Measurements from ENCODE around the gene UCN. TPM values are rescaled to one million over a fixed set of nuclear protein-coding genes. Genes with fewer than 3 reads are reported as not detected.
"Not testable (repeated sequence)": the region's sequence is repeated elsewhere in the genome, so short reads cannot be mapped to it uniquely, and the experiment has no call there.

The UCN gene
- total RNA-seq, 5 donors from 2014 or later (not counting 1 experiment from before 2014, with no cell fraction given): 1.8 to 7.8 (median 4.2) TPM

- ChIA-PET CTCF (interaction anchor here in 1 of 2 donors (0.7 kb wide), 1 partner anchor 12 kb away, joined by 4 read pairs; no protein-coding TSS in a partner anchor), POLR2A (interaction anchor here (0.6 to 0.7 kb wide), 3 partner anchors 19 to 1448 kb away, joined by 4 to 5 read pairs (median 4); no protein-coding TSS in a partner anchor)
- H3K27ac ChIP-seq (ENCODE audit: low read length); H3K9me3 Mint-ChIP-seq; H3K27ac Mint-ChIP-seq; H3K36me3 Mint-ChIP-seq; H3K9me3 ChIP-seq; ATAC-seq (replicated peaks in 1 of 4); H3K27me3 ChIP-seq (replicated peaks in 1 of 2; ENCODE audit: control insufficient read depth in 2 of 2, extremely low read depth in 1 of 2, insufficient read depth in 2 of 2, low read length in 1 of 2); DNase-seq; H3K4me3 ChIP-seq (ENCODE audit: control insufficient read depth in 1 of 2, extremely low read depth in 1 of 2, low read length in 1 of 2); H3K36me3 ChIP-seq (ENCODE audit: control insufficient read depth in 2 of 2, extremely low read depth in 1 of 2, insufficient read depth in 1 of 2, low read length in 1 of 2); H3K27me3 Mint-ChIP-seq: not testable (repeated sequence)
- peaks cover 9 to 51% of the 10 kb centered on the region in 2 experiments for H3K4me1 ChIP-seq (ENCODE audit: control insufficient read depth in 1 of 2, extremely low read depth in 1 of 2, insufficient read depth in 2 of 2, low read length in 2 of 2)
- H3K4me1 Mint-ChIP-seq: peaks cover 68 to 73% (median 68%) of the 10 kb centered on the region in 3 donors
- H3K4me3 Mint-ChIP-seq: peak overlapping the region in 1 of 3 donors; percentile 56
- WGBS (ENCODE audit: insufficient coverage): 100% methylated on average over 1 of the region's 5 CpGs
These were observed 45.1 kb upstream of the UCN start for GRCh38 chr2:27353386-27353761.

- peaks cover 10% of the 10 kb centered on the region for H3K36me3 Mint-ChIP-seq
- ChIA-PET CTCF (interaction anchor here in 1 of 2 donors (0.7 to 0.8 kb wide), 2 partner anchors 9 to 12 kb away, joined by 4 to 5 read pairs; no protein-coding TSS in a partner anchor), POLR2A (interaction anchor here in 1 of 2 donors (1.0 kb wide), 1 partner anchor 18 kb away, joined by 3 read pairs; the partner anchor contains the start of genes EIF2B4 and SNX17)
- H3K9me3 Mint-ChIP-seq: no peaks in the 10 kb centered on the region
- ATAC-seq (replicated peaks in 1 of 4) (peak in 1 of 4 experiments; percentile 22), DNase-seq (peak in 3 of 35 experiments; percentile 2 to 37 (median 17))
- Histone ChIP-seq H3K27ac (ENCODE audit: low read length) (no peak overlapping the region), H3K27me3 (replicated peaks in 1 of 2; ENCODE audit: control insufficient read depth in 2 of 2, extremely low read depth in 1 of 2, insufficient read depth in 2 of 2, low read length in 1 of 2) (no peaks in the 10 kb centered on the region), H3K36me3 (ENCODE audit: control insufficient read depth in 2 of 2, extremely low read depth in 1 of 2, insufficient read depth in 1 of 2, low read length in 1 of 2) (no peaks in the 10 kb centered on the region), H3K4me1 (ENCODE audit: control insufficient read depth in 1 of 2, extremely low read depth in 1 of 2, insufficient read depth in 2 of 2, low read length in 2 of 2) (peaks cover 7 to 40% of the 10 kb centered on the region in 2 experiments), H3K9me3 (no peaks in the 10 kb centered on the region), H3K4me3 (ENCODE audit: control insufficient read depth in 1 of 2, extremely low read depth in 1 of 2, low read length in 1 of 2) (no peak overlapping the region)
- H3K27me3 Mint-ChIP-seq: no peaks in the 10 kb centered on the region
- H3K27ac Mint-ChIP-seq: peak overlapping the region; percentile 65 to 71
- peak overlapping the region in 2 of 3 donors; percentile 5 to 29 for H3K4me3 Mint-ChIP-seq
- 36% methylated on average over 4 of the region's 6 CpGs for WGBS (ENCODE audit: insufficient coverage)
- peaks cover 66 to 73% (median 70%) of the 10 kb centered on the region in 3 donors for H3K4me1 Mint-ChIP-seq
These were observed 43.8 kb upstream of the UCN start for GRCh38 chr2:27351802-27352598.

DNA sequence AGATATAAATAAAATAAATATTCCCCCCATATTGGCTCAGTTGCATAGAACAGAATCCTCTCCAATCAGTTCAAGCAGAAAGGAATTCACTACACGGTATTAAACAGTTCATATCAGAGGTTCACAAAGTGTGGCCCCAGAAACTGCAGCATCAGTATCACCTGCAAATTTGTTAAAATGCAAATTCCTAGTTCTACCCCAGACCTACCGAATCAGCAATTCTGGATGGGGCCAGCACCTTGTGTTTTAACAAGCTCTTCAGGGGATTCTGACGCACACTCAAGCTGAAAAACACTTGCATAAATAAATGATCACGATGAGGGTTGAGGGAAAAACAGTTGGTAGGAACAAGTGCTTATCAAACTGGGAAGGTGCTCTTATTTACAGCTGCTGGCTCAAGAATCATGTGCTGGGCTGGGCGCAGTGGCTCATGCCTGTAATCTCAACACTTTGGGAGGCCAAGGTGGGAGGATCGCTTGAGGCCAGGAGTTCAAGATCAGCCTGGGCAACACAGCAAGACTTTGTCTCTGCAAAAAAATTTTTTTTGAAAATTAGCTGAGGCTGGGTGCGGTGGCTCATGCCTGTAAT, 42.0 kb upstream of the UCN start:
- Mint-ChIP-seq H3K4me1 (peaks cover 59 to 62% (median 60%) of the 10 kb centered on the region in 3 donors), H3K36me3 (peaks cover 10% of the 10 kb centered on the region), H3K27me3 (no peaks in the 10 kb centered on the region), H3K27ac (no peak overlapping the region), H3K9me3 (no peaks in the 10 kb centered on the region), H3K4me3 (no peak overlapping the region)
- CTCF ChIA-PET: interaction anchor here in 1 of 2 donors (0.6 kb wide), 1 partner anchor 64 kb away, joined by 3 read pairs; no protein-coding TSS in a partner anchor
- H3K9me3 ChIP-seq: no peaks in the 10 kb centered on the region
- WGBS (ENCODE audit: insufficient coverage): 89% methylated on average over 5 of the region's 7 CpGs
- POLR2A ChIA-PET: no interaction called here
- ATAC-seq (replicated peaks in 1 of 4) (no peak), DNase-seq (no peak)
- H3K27ac ChIP-seq (ENCODE audit: low read length): no peak overlapping the region
- no peak overlapping the region for H3K4me3 ChIP-seq (ENCODE audit: control insufficient read depth in 1 of 2, extremely low read depth in 1 of 2, low read length in 1 of 2)
- H3K27me3 ChIP-seq (replicated peaks in 1 of 2; ENCODE audit: control insufficient read depth in 2 of 2, extremely low read depth in 1 of 2, insufficient read depth in 2 of 2, low read length in 1 of 2): no peaks in the 10 kb centered on the region
- no peaks in the 10 kb centered on the region for H3K36me3 ChIP-seq (ENCODE audit: control insufficient read depth in 2 of 2, extremely low read depth in 1 of 2, insufficient read depth in 1 of 2, low read length in 1 of 2)
- H3K4me1 ChIP-seq (ENCODE audit: control insufficient read depth in 1 of 2, extremely low read depth in 1 of 2, insufficient read depth in 2 of 2, low read length in 2 of 2): peaks cover 2 to 27% of the 10 kb centered on the region in 2 experiments

DNA sequence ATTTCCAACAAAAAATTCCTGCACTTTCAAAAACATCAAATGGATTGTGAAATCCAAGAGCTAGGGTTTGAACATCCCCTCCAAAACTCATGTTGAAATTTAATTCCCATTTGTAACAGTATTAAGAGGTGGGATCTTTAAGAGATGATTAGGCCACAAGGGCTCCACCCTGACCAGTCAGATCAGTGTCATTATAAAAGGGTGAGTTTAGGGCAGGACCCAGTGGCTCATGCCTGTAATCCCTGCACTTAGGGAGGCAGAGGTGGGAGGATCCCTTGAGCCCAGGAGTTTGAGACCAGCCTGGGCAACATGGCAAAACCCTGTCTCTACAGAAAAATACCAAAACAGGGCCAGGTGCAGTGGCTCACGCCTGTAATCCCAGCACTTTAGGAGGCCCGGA, 39.4 kb upstream of the UCN start:
- ATAC-seq (replicated peaks in 1 of 4) (no peak), DNase-seq (no peak)
- Mint-ChIP-seq H3K9me3 (no peaks in the 10 kb centered on the region), H3K4me3 (no peak overlapping the region), H3K27ac (no peak overlapping the region), H3K4me1 (peaks cover 44 to 45% (median 45%) of the 10 kb centered on the region in 3 donors), H3K36me3 (peaks cover 16% of the 10 kb centered on the region), H3K27me3 (no peaks in the 10 kb centered on the region)
- POLR2A ChIA-PET: no interaction called here
- H3K9me3 ChIP-seq: no peaks in the 10 kb centered on the region
- peaks cover 2 to 7% of the 10 kb centered on the region in 2 experiments for H3K4me1 ChIP-seq (ENCODE audit: control insufficient read depth in 1 of 2, extremely low read depth in 1 of 2, insufficient read depth in 2 of 2, low read length in 2 of 2)
- H3K36me3 ChIP-seq (ENCODE audit: control insufficient read depth in 2 of 2, extremely low read depth in 1 of 2, insufficient read depth in 1 of 2, low read length in 1 of 2): peaks cover 7 to 9% of the 10 kb centered on the region in 2 donors
- no peaks in the 10 kb centered on the region for H3K27me3 ChIP-seq (replicated peaks in 1 of 2; ENCODE audit: control insufficient read depth in 2 of 2, extremely low read depth in 1 of 2, insufficient read depth in 2 of 2, low read length in 1 of 2)
- no peak overlapping the region for H3K27ac ChIP-seq (ENCODE audit: low read length)
- H3K4me3 ChIP-seq (ENCODE audit: control insufficient read depth in 1 of 2, extremely low read depth in 1 of 2, low read length in 1 of 2): no peak overlapping the region
- CTCF ChIA-PET: interaction anchor here in 1 of 2 donors (1.2 kb wide), 1 partner anchor 44 kb away, joined by 4 read pairs; no protein-coding TSS in a partner anchor
- 100% methylated on average over 2 of the region's 2 CpGs for WGBS (ENCODE audit: insufficient coverage)

- Mint-ChIP-seq H3K4me1 (no peaks in the 10 kb centered on the region), H3K27me3 (no peaks in the 10 kb centered on the region), H3K9me3 (no peaks in the 10 kb centered on the region), H3K27ac (no peak overlapping the region), H3K36me3 (peaks cover 35% of the 10 kb centered on the region), H3K4me3 (no peak overlapping the region)
- Histone ChIP-seq H3K4me1 (ENCODE audit: control insufficient read depth in 1 of 2, extremely low read depth in 1 of 2, insufficient read depth in 2 of 2, low read length in 2 of 2) (no peaks in the 10 kb centered on the region), H3K36me3 (ENCODE audit: control insufficient read depth in 2 of 2, extremely low read depth in 1 of 2, insufficient read depth in 1 of 2, low read length in 1 of 2) (peaks cover 17 to 67% of the 10 kb centered on the region in 2 donors), H3K27me3 (replicated peaks in 1 of 2; ENCODE audit: control insufficient read depth in 2 of 2, extremely low read depth in 1 of 2, insufficient read depth in 2 of 2, low read length in 1 of 2) (no peaks in the 10 kb centered on the region), H3K27ac (ENCODE audit: low read length) (no peak overlapping the region), H3K4me3 (ENCODE audit: control insufficient read depth in 1 of 2, extremely low read depth in 1 of 2, low read length in 1 of 2) (no peak overlapping the region), H3K9me3 (no peaks in the 10 kb centered on the region)
- CTCF ChIA-PET: no interaction called here
- ATAC-seq (replicated peaks in 1 of 4): no peak
- DNase-seq: no peak
- WGBS (ENCODE audit: insufficient coverage): 98% methylated on average over 6 of the region's 7 CpGs
- POLR2A ChIA-PET: no interaction called here
These were observed 27.9 kb upstream of the UCN start for GRCh38 chr2:27336173-27336572.

DNA sequence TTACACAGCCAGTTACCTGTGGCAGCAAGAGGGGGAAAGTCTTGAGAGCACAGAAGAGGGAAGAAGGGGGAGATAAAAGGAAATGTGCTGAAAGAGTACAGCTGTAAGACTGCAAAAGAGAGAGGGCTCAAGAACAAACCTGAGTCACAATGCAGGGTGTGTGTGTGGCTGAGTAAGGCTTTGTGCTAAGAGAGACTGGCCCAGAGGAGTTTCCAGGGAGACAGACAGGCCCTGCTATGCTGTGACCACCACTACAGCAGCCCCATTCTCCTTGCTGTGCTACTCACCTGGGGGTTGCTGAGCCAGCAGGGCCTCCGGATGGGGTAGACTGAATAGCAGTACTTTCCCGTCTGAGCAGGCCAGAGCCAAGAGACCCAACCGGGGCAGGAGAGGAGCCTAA, 27.1 kb upstream of the UCN start:
- ATAC-seq (replicated peaks in 1 of 4) (no peak), DNase-seq (no peak)
- Mint-ChIP-seq H3K4me3 (no peak overlapping the region), H3K9me3 (no peaks in the 10 kb centered on the region), H3K36me3 (peaks cover 36% of the 10 kb centered on the region), H3K27ac (no peak overlapping the region), H3K27me3 (no peaks in the 10 kb centered on the region), H3K4me1 (no peaks in the 10 kb centered on the region)
- no peaks in the 10 kb centered on the region for H3K27me3 ChIP-seq (replicated peaks in 1 of 2; ENCODE audit: control insufficient read depth in 2 of 2, extremely low read depth in 1 of 2, insufficient read depth in 2 of 2, low read length in 1 of 2)
- WGBS (ENCODE audit: insufficient coverage): no CpG with 5 or more reads among the region's 3 CpGs
- ChIA-PET POLR2A (no interaction called here), CTCF (no interaction called here)
- H3K27ac ChIP-seq (ENCODE audit: low read length): no peak overlapping the region
- no peaks in the 10 kb centered on the region for H3K4me1 ChIP-seq (ENCODE audit: control insufficient read depth in 1 of 2, extremely low read depth in 1 of 2, insufficient read depth in 2 of 2, low read length in 2 of 2)
- H3K36me3 ChIP-seq (ENCODE audit: control insufficient read depth in 2 of 2, extremely low read depth in 1 of 2, insufficient read depth in 1 of 2, low read length in 1 of 2): peaks cover 17 to 66% of the 10 kb centered on the region in 2 donors
- H3K4me3 ChIP-seq (ENCODE audit: control insufficient read depth in 1 of 2, extremely low read depth in 1 of 2, low read length in 1 of 2): no peak overlapping the region
- H3K9me3 ChIP-seq: no peaks in the 10 kb centered on the region
